Heart left ventricle (tissue), 13 donors: ENCODE measurements around the gene CCDC47.

Experiments
- POLR2A ChIP-seq, 2 donors: fragments of 450-650 bp; IDR thresholded peaks; one replicate each; pipeline ENCODE4 v1.6.1; 2017; ENCODE audit warnings: antibody characterized with exemption in 2 of 2, mild to moderate bottlenecking in 2 of 2, moderate library complexity in 2 of 2
- TF ChIP-seq, protein P1 (sequence below), 12 donors: fragments of 200-600 bp; sonication (generic) in 4 of 12; IDR thresholded peaks; one replicate each; pipeline versions ENCODE4 v1.5.0 to v1.8.0; 2018 to 2022; ENCODE audit warnings: antibody characterized with exemption in 12 of 12, mild to moderate bottlenecking in 5 of 12
- donor health status: ischemic (EF 13 %, LVEDD 7.1; RV severe dilation, severe dysfunction).
- donor health status: DM: no; HTN: yes; CAD: no.
- donor health status: DM: no; HTN: no; CAD: no.
- donor health status: ischemic (EF 25% LVEDD 6.9; RV normal size, moderate dysfunction).
- donor health status: ischemic (EF 25% LVEDD 5.7; RV mildly dilated, moderate dysfunction).
- donor health status: ischemic (EF 35%, LVEDD 5.7; RV mildly dilated, moderate dysfunction).
- donor health status: nonischemic (EF 11% LVEDD 7.7; RV severe dilation, severe dysfunction).
- donor health status: DM: yes; HTN: yes; CAD: no.
- donor health status: PGD.
- donor health status: ischemic (EF 29% LVEDD 5.4; RV normal size, mild dysfunction).
- donor health status: nonischemic (EF 23%, LVEDD 6.1; RV moderate dilation, normal function).

DNA sequence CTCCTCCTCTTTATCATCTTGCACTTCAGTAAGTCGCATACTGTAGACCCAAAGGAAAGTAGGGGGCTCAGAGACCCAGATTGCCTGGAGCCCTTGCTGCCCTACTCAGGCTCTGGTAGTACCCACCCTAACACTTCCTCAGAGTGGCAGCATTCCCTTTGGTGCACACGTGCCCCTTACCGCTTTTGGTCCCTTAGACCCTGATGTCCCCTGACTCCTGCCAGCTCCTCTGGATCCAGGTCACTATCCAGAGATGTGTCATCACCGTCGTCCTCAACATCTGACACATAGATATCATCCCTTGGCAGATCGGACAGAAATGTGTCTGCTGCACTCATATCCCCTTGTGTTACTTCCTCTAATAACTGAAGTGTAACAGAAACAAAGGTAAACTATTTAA, 48.4 kb upstream of the CCDC47 start:
- TF ChIP-seq, protein P1, sequence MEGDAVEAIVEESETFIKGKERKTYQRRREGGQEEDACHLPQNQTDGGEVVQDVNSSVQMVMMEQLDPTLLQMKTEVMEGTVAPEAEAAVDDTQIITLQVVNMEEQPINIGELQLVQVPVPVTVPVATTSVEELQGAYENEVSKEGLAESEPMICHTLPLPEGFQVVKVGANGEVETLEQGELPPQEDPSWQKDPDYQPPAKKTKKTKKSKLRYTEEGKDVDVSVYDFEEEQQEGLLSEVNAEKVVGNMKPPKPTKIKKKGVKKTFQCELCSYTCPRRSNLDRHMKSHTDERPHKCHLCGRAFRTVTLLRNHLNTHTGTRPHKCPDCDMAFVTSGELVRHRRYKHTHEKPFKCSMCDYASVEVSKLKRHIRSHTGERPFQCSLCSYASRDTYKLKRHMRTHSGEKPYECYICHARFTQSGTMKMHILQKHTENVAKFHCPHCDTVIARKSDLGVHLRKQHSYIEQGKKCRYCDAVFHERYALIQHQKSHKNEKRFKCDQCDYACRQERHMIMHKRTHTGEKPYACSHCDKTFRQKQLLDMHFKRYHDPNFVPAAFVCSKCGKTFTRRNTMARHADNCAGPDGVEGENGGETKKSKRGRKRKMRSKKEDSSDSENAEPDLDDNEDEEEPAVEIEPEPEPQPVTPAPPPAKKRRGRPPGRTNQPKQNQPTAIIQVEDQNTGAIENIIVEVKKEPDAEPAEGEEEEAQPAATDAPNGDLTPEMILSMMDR (IDR thresholded peaks at IDR 0.05), result no peak
- TF ChIP-seq POLR2A (IDR thresholded peaks at IDR 0.05), result no peak
